Osteoblast (primary cell): ENCODE measurements around the gene NEMF. TPM values are rescaled to one million over a fixed set of nuclear protein-coding genes. Genes with fewer than 3 reads are reported as not detected.
"Not testable (repeated sequence)": the region's sequence is repeated elsewhere in the genome, so short reads cannot be mapped to it uniquely, and the experiment has no call there.

Source experiments
- DNase-seq: peaks from one replicate; pipeline ENCODE4 v3.0.0; 2011; ENCODE audit warnings: low spot score, mixed read lengths; ENCODE audit not compliant: insufficient read length; ENCODE audit errors: missing footprints
- H2AFZ ChIP-seq: 2 replicates; pipeline ENCODE4 v1.6.0; 2011; ENCODE audit warnings: mild to moderate bottlenecking, low read length
- H3K27ac ChIP-seq: 2 replicates; pipeline ENCODE4 v1.5.1; 2011; ENCODE audit warnings: mild to moderate bottlenecking, low read depth, low read length, moderate library complexity
- H3K27me3 ChIP-seq: 2 replicates; pipeline ENCODE4 v1.6.0; 2012; ENCODE audit warnings: mild to moderate bottlenecking, control low read depth, inconsistent platforms, low read length, moderate library complexity; ENCODE audit not compliant: insufficient read depth
- H3K36me3 ChIP-seq: 2 replicates; pipeline ENCODE4 v1.5.1; 2011; ENCODE audit warnings: mild to moderate bottlenecking, low read length, control low read depth, moderate library complexity; ENCODE audit not compliant: insufficient read depth
- H3K4me1 ChIP-seq: 2 replicates; pipeline ENCODE4 v1.5.1; 2011; ENCODE audit warnings: mild to moderate bottlenecking, low read length, control low read depth, moderate library complexity; ENCODE audit not compliant: insufficient read depth
- H3K4me2 ChIP-seq: 2 replicates; pipeline ENCODE4 v1.6.0; 2011; ENCODE audit warnings: mild to moderate bottlenecking, low read length; ENCODE audit not compliant: insufficient read depth
- H3K4me3 ChIP-seq: fragments of 200-600 bp; sonication (generic); 3 replicates; pipeline ENCODE4 v1.5.1; 2012; ENCODE audit warnings: mild to moderate bottlenecking, low read length, inconsistent platforms; ENCODE audit not compliant: insufficient read depth
- H3K79me2 ChIP-seq: 2 replicates; pipeline ENCODE4 v1.6.0; 2012; ENCODE audit warnings: mild to moderate bottlenecking, low read length, control low read depth, inconsistent platforms; ENCODE audit not compliant: insufficient read depth
- H3K9me3 ChIP-seq: 2 replicates; pipeline ENCODE4 v1.5.1; 2011; ENCODE audit warnings: low read depth, low read length, control low read depth
- H4K20me1 ChIP-seq: 2 replicates; pipeline ENCODE4 v1.6.0; 2012; ENCODE audit warnings: mild to moderate bottlenecking, low read length, control low read depth; ENCODE audit not compliant: insufficient read depth
- CTCF ChIP-seq: IDR thresholded peaks from 2 replicates; pipeline ENCODE4 v1.5.1; 2011; ENCODE audit warnings: mild to moderate bottlenecking, low read depth, low read length, moderate library complexity; ENCODE audit errors: extremely low read depth
- total RNA-seq: library from RNA; depleted of rRNA; stranded (reverse); fragments of >200 nt; gene quantifications from 2 replicates; pipeline ENCODE4 v1.2.3, GENCODE V29; 2012

The NEMF gene
- total RNA-seq, 1 donor = 54.3 TPM

GRCh38 chr14:49755378-49755777 is 97.2 kb downstream of the NEMF start:
- H2AFZ ChIP-seq = no peak overlapping the region
- H3K36me3 ChIP-seq = no peaks in the 10 kb centered on the region
- H3K4me2 ChIP-seq = no peak overlapping the region
- H3K9me3 ChIP-seq = no peaks in the 10 kb centered on the region
- no peak for TF ChIP-seq CTCF
- H3K79me2 ChIP-seq = no peaks in the 10 kb centered on the region
- no peaks in the 10 kb centered on the region for H3K4me1 ChIP-seq
- no peaks in the 10 kb centered on the region for H4K20me1 ChIP-seq
- no peaks in the 10 kb centered on the region for H3K27me3 ChIP-seq
- H3K27ac ChIP-seq = no peak overlapping the region
- DNase-seq = no peak
- H3K4me3 ChIP-seq = no peak overlapping the region

GRCh38 chr14:49754570-49755097 is 98.0 kb downstream of the NEMF start:
- Histone ChIP-seq H3K4me1 (no peaks in the 10 kb centered on the region), H3K79me2 (no peaks in the 10 kb centered on the region), H3K4me2 (no peak overlapping the region), H3K9me3 (no peaks in the 10 kb centered on the region), H3K27me3 (no peaks in the 10 kb centered on the region), H3K4me3 (no peak overlapping the region), H3K27ac (no peak overlapping the region), H2AFZ (no peak overlapping the region), H3K36me3 (no peaks in the 10 kb centered on the region), H4K20me1 (no peaks in the 10 kb centered on the region)
- DNase-seq = no peak
- no peak for TF ChIP-seq CTCF

DNA sequence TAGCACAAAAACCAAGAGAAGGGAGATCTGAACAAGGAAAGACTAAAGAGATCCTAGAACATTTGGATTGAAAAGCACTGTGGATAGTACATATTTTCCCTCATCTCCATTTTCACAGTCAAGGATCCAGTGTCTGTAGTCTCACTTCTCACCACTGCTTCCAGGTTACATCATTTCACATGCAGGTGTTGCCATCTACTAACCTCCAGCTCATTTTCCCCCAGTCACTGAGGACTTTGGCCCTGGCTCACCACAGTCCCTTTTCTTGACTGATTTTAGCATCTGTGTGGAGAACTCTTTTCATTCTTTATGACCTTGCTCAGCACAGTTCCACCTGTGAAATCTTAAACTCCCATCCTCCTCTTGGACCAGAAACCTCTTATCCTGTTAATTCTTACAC is 106.1 kb downstream of the NEMF start:
- H3K4me2 ChIP-seq, H3K4me1 ChIP-seq, H3K4me3 ChIP-seq, H3K9me3 ChIP-seq, H3K27ac ChIP-seq, H3K79me2 ChIP-seq, DNase-seq, H3K36me3 ChIP-seq, H4K20me1 ChIP-seq, H3K27me3 ChIP-seq, H2AFZ ChIP-seq: not testable (repeated sequence)

DNA sequence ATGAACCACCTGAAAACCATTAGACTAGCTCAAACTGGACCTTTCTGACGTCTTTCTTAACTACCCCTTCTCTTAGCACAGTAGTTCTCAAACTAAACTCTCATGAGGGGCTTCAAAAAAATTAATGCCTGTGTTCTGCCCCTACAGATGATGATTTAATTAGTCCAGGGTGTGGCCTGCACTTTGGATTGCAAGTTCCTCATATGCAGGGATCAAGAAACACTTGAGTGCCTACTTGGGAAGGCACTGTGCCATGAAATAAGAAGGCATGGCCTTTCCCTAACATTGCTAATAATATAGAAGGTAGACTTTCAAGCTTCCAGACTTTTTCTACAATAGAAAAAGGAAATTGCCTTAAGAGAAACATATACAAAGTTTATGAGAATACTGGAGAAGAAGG is 107.4 kb downstream of the NEMF start:
- Histone ChIP-seq H3K4me1 (no peaks in the 10 kb centered on the region), H3K36me3 (peaks cover 8% of the 10 kb centered on the region), H2AFZ (no peak overlapping the region), H3K4me2 (no peak overlapping the region), H3K9me3 (no peaks in the 10 kb centered on the region), H4K20me1 (no peaks in the 10 kb centered on the region), H3K27me3 (no peaks in the 10 kb centered on the region), H3K27ac (no peak overlapping the region), H3K4me3 (no peak overlapping the region), H3K79me2 (no peaks in the 10 kb centered on the region)
- DNase-seq = no peak
- no peak for TF ChIP-seq CTCF

DNA sequence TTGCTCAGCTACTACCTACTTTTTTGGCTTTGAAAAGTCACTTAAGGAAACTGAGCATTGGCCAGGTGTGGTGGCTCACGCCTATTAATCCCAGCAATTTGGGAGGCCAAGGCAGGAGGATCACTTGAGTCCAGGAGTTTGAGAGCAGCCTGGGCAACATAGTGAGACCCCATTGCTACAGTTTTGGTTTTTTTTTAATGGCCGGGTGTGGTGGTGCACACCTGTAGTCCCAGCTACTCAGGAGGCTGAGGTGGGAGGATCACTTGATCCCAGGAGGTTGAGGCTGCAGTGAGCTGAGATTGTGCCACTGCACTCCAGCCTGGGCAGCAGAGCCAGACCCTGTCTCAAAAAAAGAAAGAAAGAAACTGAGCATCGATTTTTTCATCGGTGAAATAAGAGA is 116.9 kb downstream of the NEMF start:
- H3K4me2 ChIP-seq, H3K4me3 ChIP-seq, H3K9me3 ChIP-seq, H3K27ac ChIP-seq, H3K27me3 ChIP-seq, H3K36me3 ChIP-seq, H3K4me1 ChIP-seq, H4K20me1 ChIP-seq, H2AFZ ChIP-seq, H3K79me2 ChIP-seq, DNase-seq: not testable (repeated sequence)
